Measurements from ENCODE around the gene CELF2.

DNA sequence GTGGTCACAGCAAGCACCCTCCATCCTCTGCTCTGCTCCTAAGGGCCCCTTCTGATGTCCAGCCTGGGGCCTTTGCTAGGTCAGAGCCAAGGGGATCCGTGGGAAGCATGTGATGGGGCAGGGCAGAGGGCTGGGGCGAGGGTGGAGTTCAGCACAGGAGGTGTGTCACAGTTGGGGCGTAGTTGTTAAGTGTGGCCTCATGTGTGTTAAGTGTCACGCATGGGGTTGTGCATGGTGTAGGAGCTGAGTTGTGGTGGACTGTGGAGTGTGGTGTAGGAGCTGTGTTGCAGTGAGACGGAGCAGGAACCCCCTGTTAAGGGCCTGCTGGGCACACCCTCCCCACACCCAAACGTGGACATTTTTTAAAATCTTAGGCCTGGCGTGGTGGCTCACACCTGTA lies 345.8 kb downstream of the CELF2 start:
- TF ChIP-seq, protein P1, sequence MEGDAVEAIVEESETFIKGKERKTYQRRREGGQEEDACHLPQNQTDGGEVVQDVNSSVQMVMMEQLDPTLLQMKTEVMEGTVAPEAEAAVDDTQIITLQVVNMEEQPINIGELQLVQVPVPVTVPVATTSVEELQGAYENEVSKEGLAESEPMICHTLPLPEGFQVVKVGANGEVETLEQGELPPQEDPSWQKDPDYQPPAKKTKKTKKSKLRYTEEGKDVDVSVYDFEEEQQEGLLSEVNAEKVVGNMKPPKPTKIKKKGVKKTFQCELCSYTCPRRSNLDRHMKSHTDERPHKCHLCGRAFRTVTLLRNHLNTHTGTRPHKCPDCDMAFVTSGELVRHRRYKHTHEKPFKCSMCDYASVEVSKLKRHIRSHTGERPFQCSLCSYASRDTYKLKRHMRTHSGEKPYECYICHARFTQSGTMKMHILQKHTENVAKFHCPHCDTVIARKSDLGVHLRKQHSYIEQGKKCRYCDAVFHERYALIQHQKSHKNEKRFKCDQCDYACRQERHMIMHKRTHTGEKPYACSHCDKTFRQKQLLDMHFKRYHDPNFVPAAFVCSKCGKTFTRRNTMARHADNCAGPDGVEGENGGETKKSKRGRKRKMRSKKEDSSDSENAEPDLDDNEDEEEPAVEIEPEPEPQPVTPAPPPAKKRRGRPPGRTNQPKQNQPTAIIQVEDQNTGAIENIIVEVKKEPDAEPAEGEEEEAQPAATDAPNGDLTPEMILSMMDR (IDR thresholded peaks at IDR 0.05; ENCODE audit: low read depth, low read length): no peak
- no peak for TF ChIP-seq POLR2A (IDR thresholded peaks at IDR 0.05; ENCODE audit: extremely low read depth, insufficient read length)
- TF ChIP-seq, protein P2, sequence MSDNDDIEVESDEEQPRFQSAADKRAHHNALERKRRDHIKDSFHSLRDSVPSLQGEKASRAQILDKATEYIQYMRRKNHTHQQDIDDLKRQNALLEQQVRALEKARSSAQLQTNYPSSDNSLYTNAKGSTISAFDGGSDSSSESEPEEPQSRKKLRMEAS (IDR thresholded peaks at IDR 0.05; ENCODE audit: low read depth, low read length): no peak

All from NB4 (cell line).